HepG2 (cell line): ENCODE measurements around the gene RNASE11.

Source experiments
- CREBL2 ChIP-seq: sonication (generic); formaldehyde crosslinking; IDR thresholded peaks from 2 replicates; pipeline ENCODE4 v1.8.1; 2023; ENCODE audit warnings: missing genetic modification reagents, mild to moderate bottlenecking, borderline replicate concordance
- CTCF ChIP-seq: sonication (generic); formaldehyde crosslinking; IDR thresholded peaks from 2 replicates; pipeline ENCODE4 v1.5.0; 2020; ENCODE audit warnings: mild to moderate bottlenecking, missing genetic modification reagents, moderate library complexity
- EZH2 ChIP-seq: conservative IDR thresholded peaks from 2 replicates; pipeline ENCODE4 v1.6.1; 2012; ENCODE audit warnings: mild to moderate bottlenecking, low read depth, low read length, moderate library complexity
- KLF13 ChIP-seq: sonication (generic); formaldehyde crosslinking; IDR thresholded peaks from 2 replicates; pipeline ENCODE4 v1.4.0; 2020; ENCODE audit warnings: mild to moderate bottlenecking, missing genetic modification reagents
- MLX ChIP-seq: IDR thresholded peaks from 2 replicates; pipeline ENCODE4 v1.6.1; 2016
- POLR2A ChIP-seq, 2 experiments: IDR thresholded peaks; 2 replicates each; pipeline ENCODE4 v1.6.1; 2011; ENCODE audit warnings: low read depth in 2 of 2, low read length in 2 of 2, mild to moderate bottlenecking in 1 of 2, moderate library complexity in 1 of 2; ENCODE audit not compliant: insufficient read depth in 1 of 2
- POLR2AphosphoS5 ChIP-seq: IDR thresholded peaks from 2 replicates; pipeline ENCODE4 v1.6.1; 2012; ENCODE audit warnings: low read depth, low read length
- POLR2G ChIP-seq: fragments of 200-400 bp; formaldehyde crosslinking; IDR thresholded peaks from 2 replicates; pipeline ENCODE4 v1.6.1; 2018; ENCODE audit warnings: mild to moderate bottlenecking, low read depth, low read length, moderate library complexity
- SUZ12 ChIP-seq: fragments of 150-350 bp; IDR thresholded peaks from 2 replicates; pipeline ENCODE4 v1.6.1; 2014; ENCODE audit warnings: low read depth, low read length
- TAF1 ChIP-seq: sonication (generic); formaldehyde crosslinking; IDR thresholded peaks from 2 replicates; pipeline ENCODE4 v1.4.0; 2020; ENCODE audit warnings: missing genetic modification reagents
- ZBTB37 ChIP-seq: sonication (generic); formaldehyde crosslinking; IDR thresholded peaks from 2 replicates; pipeline ENCODE4 v1.4.0; 2020; ENCODE audit warnings: mild to moderate bottlenecking, missing genetic modification reagents
- ZNF44 ChIP-seq: sonication (generic); formaldehyde crosslinking; IDR thresholded peaks from 2 replicates; pipeline ENCODE4 v1.5.1; 2020; ENCODE audit warnings: mild to moderate bottlenecking, missing genetic modification reagents
- ZNF652 ChIP-seq: IDR thresholded peaks from 2 replicates; pipeline ENCODE4 v1.6.1; 2016; ENCODE audit warnings: low read depth, borderline replicate concordance

- TF ChIP-seq ZBTB37 (0 out of 2 replicates have a peak, but pooled peaks have one; percentile 7), ZNF44 (CRISPR knock-in tag) (no peak), POLR2A (IDR thresholded peaks at IDR 0.05; ENCODE audit: insufficient read depth in 1 of 2, low read depth in 2 of 2, low read length in 2 of 2) (no peak), KLF13 (CRISPR knock-in tag) (no peak), CTCF (CRISPR knock-in tag) (no peak), POLR2G (no peak), MLX (CRISPR knock-in tag) (no peak), TAF1 (CRISPR knock-in tag) (no peak), SUZ12 (no peak), POLR2AphosphoS5 (no peak), EZH2 (no peak), ZNF652 (peak; percentile 79), CREBL2 (CRISPR knock-in tag) (no peak)
Measured at GRCh38 chr14:20614038-20614840, 26.4 kb upstream of the RNASE11 start.
